Peyer's patch (tissue), 4 donors: ENCODE data around the gene PRR16. TPM values are rescaled to one million over a fixed set of nuclear protein-coding genes. Genes with fewer than 3 reads are reported as not detected.

Experiments used
- DNase-seq, 3 donors: peaks; one replicate each; pipeline ENCODE4 v3.0.0-alpha.2; 2017 to 2019
- H3K27ac ChIP-seq, 4 donors: fragments of 200-600 bp; sonication (generic); one replicate each; pipeline ENCODE4 v1.5.1; 2016 to 2019
- H3K27me3 ChIP-seq, 2 donors: fragments of 200-600 bp; sonication (generic); one replicate each; pipeline ENCODE4 v1.5.1; 2019
- H3K36me3 ChIP-seq, 3 donors: fragments of 200-600 bp; sonication (generic); one replicate each; pipeline ENCODE4 v1.5.1; 2016 to 2019
- H3K4me1 ChIP-seq, 4 donors: fragments of 200-600 bp; sonication (generic); one replicate each; pipeline ENCODE4 v1.5.1; 2016 to 2019
- H3K4me3 ChIP-seq, 4 donors: fragments of 200-600 bp; sonication (generic); 1 replicate in 3 of 4; 2 replicates in 1 of 4; pipeline ENCODE4 v1.5.1; 2016 to 2019; ENCODE audit warnings: mild to moderate bottlenecking in 1 of 4
- H3K9me3 ChIP-seq, 4 donors: fragments of 200-600 bp; sonication (generic); one replicate each; pipeline ENCODE4 v1.5.1; 2016 to 2019; ENCODE audit warnings: mild to moderate bottlenecking in 1 of 4
- CTCF ChIP-seq, 6 experiments: fragments of 450-650 bp in 4 of 6; fragments of 200-600 bp in 2 of 6; sonication (generic) in 1 of 6; IDR thresholded peaks; one replicate each; pipeline ENCODE4 v1.5.1; 2017 to 2019; ENCODE audit warnings: antibody characterized with exemption in 6 of 6, mild to moderate bottlenecking in 3 of 6, moderate library complexity in 1 of 6
- POLR2A ChIP-seq, 2 donors: fragments of 450-650 bp; IDR thresholded peaks; one replicate each; pipeline ENCODE4 v1.5.1; 2017; ENCODE audit warnings: antibody characterized with exemption in 2 of 2, mild to moderate bottlenecking in 2 of 2, moderate library complexity in 2 of 2
- total RNA-seq, 4 donors: library from RNA; depleted of rRNA; stranded (reverse); fragments of >200 nt; gene quantifications; one replicate each; pipeline ENCODE4 v1.1.0, GENCODE V29; 2016

The PRR16 gene
- total RNA-seq, 4 donors from 2014 or later, result 2.9 to 37.1 (median 3.8) TPM

- Histone ChIP-seq H3K9me3 (no peaks in the 10 kb centered on the region), H3K27me3 (no peaks in the 10 kb centered on the region), H3K36me3 (no peaks in the 10 kb centered on the region), H3K27ac (no peak overlapping the region), H3K4me3 (no peak overlapping the region), H3K4me1 (no peaks in the 10 kb centered on the region)
- no peak for DNase-seq
- TF ChIP-seq CTCF (IDR thresholded peaks at IDR 0.05), result no peak
- no peak for TF ChIP-seq POLR2A (IDR thresholded peaks at IDR 0.05)
These were observed 47.0 kb downstream of the PRR16 start for GRCh38 chr5:120510994-120511686.

DNA sequence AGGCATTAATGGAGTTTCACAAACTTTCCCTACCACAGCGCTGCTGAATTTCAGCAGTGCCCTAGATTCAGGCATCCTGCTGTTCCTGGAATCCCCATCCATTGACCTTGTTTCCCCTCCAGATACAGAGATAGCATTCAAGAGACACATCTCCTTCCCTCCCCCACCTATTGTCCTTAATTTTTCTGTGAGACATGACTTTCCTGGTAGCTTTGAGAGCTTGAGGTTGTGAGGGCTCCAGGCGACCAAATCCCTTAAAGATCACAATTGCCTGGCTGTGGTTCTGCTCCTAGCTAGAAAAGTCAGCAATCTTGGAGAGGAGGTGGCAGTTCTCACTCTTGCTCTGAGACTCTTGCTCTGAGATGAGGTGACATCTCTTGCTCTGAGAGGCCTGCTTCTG lies 48.0 kb downstream of the PRR16 start:
- DNase-seq, result no peak
- Histone ChIP-seq H3K27me3 (no peaks in the 10 kb centered on the region), H3K36me3 (no peaks in the 10 kb centered on the region), H3K4me1 (no peaks in the 10 kb centered on the region), H3K9me3 (no peaks in the 10 kb centered on the region), H3K4me3 (no peak overlapping the region), H3K27ac (no peak overlapping the region)
- TF ChIP-seq CTCF (IDR thresholded peaks at IDR 0.05) (no peak), POLR2A (IDR thresholded peaks at IDR 0.05) (no peak)

DNA sequence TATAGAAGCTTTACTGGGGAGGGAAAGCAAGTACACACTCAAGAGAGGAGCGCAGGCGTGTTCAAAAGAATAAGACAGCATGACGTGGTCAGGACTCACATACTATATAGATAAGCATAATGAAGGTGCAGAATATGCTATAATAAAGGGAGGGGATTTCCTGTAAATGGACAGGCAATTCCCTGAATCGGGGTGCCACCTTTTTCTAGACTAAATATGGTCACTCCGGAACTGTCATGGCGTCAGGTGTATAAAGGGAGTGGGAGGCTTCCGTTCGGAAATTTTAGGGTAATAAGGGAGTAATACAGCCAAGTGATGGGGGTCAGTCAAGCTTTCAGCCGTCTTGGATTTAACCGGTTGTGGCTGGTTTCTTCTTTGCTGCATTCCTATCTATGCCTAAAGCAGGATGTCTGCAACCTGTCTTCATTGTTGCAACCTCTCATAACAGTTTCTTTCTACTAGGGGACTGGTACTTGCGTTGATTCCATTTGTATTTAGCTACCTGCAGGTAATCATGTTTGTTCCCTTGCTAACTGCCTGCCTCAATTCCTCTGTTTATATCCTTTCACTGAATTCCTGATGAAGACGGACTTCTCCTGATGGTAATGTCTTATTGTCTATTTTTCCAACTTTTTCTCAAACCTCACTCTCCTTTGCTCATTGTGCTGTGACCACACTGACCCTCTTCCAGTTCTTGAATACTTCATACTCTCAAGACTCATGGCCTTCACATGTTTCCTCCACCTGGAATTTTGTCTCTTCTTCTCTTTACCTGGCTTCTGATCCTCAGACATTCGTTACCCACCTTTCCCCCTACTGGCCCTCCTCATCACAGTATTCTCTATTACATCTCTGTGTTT lies 48.9 kb downstream of the PRR16 start:
- no peaks in the 10 kb centered on the region for H3K4me1 ChIP-seq
- no peaks in the 10 kb centered on the region for H3K36me3 ChIP-seq
- DNase-seq, result no peak
- H3K27ac ChIP-seq, result no peak overlapping the region
- no peak overlapping the region for H3K4me3 ChIP-seq
- no peaks in the 10 kb centered on the region for H3K9me3 ChIP-seq
- H3K27me3 ChIP-seq, result no peaks in the 10 kb centered on the region
- no peak for TF ChIP-seq POLR2A (IDR thresholded peaks at IDR 0.05)
- no peak for TF ChIP-seq CTCF (IDR thresholded peaks at IDR 0.05)

DNA sequence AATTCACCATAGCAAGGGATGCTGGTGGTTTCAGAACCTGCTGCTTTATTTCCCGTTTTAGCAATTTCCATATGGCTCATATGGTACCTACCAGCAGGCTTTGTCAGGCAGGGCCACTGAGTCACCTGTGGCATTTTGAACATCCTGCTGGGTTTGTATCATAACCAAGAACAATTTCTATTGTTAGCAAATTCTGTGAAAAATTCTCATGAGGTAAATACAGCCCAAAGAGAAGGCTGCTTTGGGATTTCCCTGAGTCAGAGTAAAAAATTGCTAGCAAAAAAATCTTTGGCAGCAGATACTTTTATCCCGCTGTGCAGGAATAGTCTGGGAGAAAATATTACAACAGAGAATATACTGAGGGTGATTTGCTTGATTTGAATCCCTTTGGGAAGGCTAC lies 52.7 kb downstream of the PRR16 start:
- H3K9me3 ChIP-seq, result no peaks in the 10 kb centered on the region
- no peak overlapping the region for H3K4me3 ChIP-seq
- no peak for DNase-seq
- no peaks in the 10 kb centered on the region for H3K4me1 ChIP-seq
- H3K27me3 ChIP-seq, result no peaks in the 10 kb centered on the region
- no peak for TF ChIP-seq CTCF (IDR thresholded peaks at IDR 0.05)
- TF ChIP-seq POLR2A (IDR thresholded peaks at IDR 0.05), result no peak
- no peaks in the 10 kb centered on the region for H3K36me3 ChIP-seq
- no peak overlapping the region for H3K27ac ChIP-seq

GRCh38 chr5:120517607-120518252 lies 53.6 kb downstream of the PRR16 start:
- Histone ChIP-seq H3K27ac (no peak overlapping the region), H3K4me1 (no peaks in the 10 kb centered on the region), H3K36me3 (no peaks in the 10 kb centered on the region), H3K4me3 (no peak overlapping the region), H3K9me3 (no peaks in the 10 kb centered on the region), H3K27me3 (no peaks in the 10 kb centered on the region)
- no peak for TF ChIP-seq CTCF (IDR thresholded peaks at IDR 0.05)
- TF ChIP-seq POLR2A (IDR thresholded peaks at IDR 0.05), result no peak
- no peak for DNase-seq
